HS-5 (cell line): ENCODE data around the gene NT5C1B.
"Not testable (repeated sequence)": the region's sequence is repeated elsewhere in the genome, so short reads cannot be mapped to it uniquely, and the experiment has no call there.

Experiments used
- DNase-seq: peaks from one replicate; pipeline ENCODE4 v3.0.0-alpha.2; 2012; ENCODE audit warnings: low read depth

Gene NT5C1B

GRCh38 chr2:18589354-18589753 lies at the start of gene NT5C1B:
TSS of gene NT5C1B (minus strand) at chr2:18589569. CDS start at chr2:18589468, 101 bp downstream.
- no peak for DNase-seq

GRCh38 chr2:18637196-18637595 lies 47.8 kb upstream of the NT5C1B start:
- no peak for DNase-seq

GRCh38 chr2:18632699-18633098 lies 43.3 kb upstream of the NT5C1B start:
- DNase-seq = not testable (repeated sequence)

- DNase-seq = no peak
Measured at GRCh38 chr2:18630941-18631340, 41.6 kb upstream of the NT5C1B start.

GRCh38 chr2:18630541-18630940 lies 41.2 kb upstream of the NT5C1B start:
- DNase-seq = no peak

- peak; percentile 54 for DNase-seq
Measured at GRCh38 chr2:18630101-18630500, 40.7 kb upstream of the NT5C1B start.

- DNase-seq = no peak
Measured at GRCh38 chr2:18626958-18627650, 37.7 kb upstream of the NT5C1B start.

GRCh38 chr2:18626256-18626668 lies 36.9 kb upstream of the NT5C1B start:
- peak; percentile 80 for DNase-seq

- no peak for DNase-seq
Measured at GRCh38 chr2:18625563-18625962, 36.2 kb upstream of the NT5C1B start.

- DNase-seq = peak; percentile 77
Measured at GRCh38 chr2:18623782-18624181, 34.4 kb upstream of the NT5C1B start.

GRCh38 chr2:18620867-18621632 lies 31.7 kb upstream of the NT5C1B start:
- no peak for DNase-seq

GRCh38 chr2:18619091-18619490 lies 29.7 kb upstream of the NT5C1B start:
- no peak for DNase-seq

GRCh38 chr2:18614041-18614440 lies 24.7 kb upstream of the NT5C1B start:
- no peak for DNase-seq

- DNase-seq = no peak
Measured at GRCh38 chr2:18612133-18612532, 22.8 kb upstream of the NT5C1B start.

GRCh38 chr2:18611604-18612003 lies 22.2 kb upstream of the NT5C1B start:
- DNase-seq = no peak

GRCh38 chr2:18611184-18611583 lies 21.8 kb upstream of the NT5C1B start:
- no peak for DNase-seq

- DNase-seq = no peak
Measured at GRCh38 chr2:18610651-18611050, 21.3 kb upstream of the NT5C1B start.

GRCh38 chr2:18610090-18610489 lies 20.7 kb upstream of the NT5C1B start:
- DNase-seq = no peak

- DNase-seq = no peak
Measured at GRCh38 chr2:18605115-18605514, 15.7 kb upstream of the NT5C1B start.

- DNase-seq = no peak
Measured at GRCh38 chr2:18604531-18604885, 15.1 kb upstream of the NT5C1B start.

GRCh38 chr2:18603854-18604530 lies 14.6 kb upstream of the NT5C1B start:
- DNase-seq = no peak

GRCh38 chr2:18602298-18602697 lies 12.9 kb upstream of the NT5C1B start:
- no peak for DNase-seq

- DNase-seq = no peak
Measured at GRCh38 chr2:18600255-18600613, 10.9 kb upstream of the NT5C1B start.
